ENCODE data around the gene ATP1A1. TPM values are rescaled to one million over a fixed set of nuclear protein-coding genes. Genes with fewer than 3 reads are reported as not detected.

The ATP1A1 gene
- total and polyA plus RNA-seq, 4 donors: 68.6 to 128 (median 82.6) TPM

DNA sequence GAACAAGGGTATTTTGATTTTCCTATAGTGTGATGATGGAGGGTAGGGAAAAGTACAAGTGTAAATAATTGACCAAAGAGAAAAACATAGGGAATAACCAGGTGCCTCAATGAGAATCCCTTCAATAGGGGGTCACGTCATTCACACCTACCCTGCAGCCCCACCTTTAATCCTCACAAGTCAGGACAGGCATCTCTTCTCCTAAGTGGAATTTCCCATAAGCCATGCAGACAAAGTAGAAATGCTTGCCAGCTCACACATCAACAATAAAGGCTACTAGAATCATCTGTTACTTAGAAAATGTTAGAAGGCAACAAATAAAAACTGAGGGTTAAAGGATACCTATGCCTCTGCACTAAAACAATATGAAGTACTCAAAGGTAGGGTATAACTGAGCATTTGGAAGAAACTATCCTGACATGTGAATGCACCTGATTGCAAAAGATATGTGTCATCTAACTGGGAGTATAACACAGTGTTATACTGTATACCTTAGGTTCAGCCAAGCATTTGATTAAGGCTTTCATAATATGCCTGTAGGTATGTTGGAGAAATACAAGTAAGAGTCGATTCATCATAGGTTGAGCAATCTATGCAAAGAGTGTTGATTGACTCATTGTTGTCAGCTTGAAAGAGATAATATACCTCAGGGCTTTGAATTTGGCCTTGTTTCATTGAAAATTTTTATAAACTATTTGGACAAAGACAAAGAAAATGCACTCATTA, 32.4 kb upstream of the ATP1A1 start:
- H3K36me3 ChIP-seq (ENCODE audit: control insufficient read depth in 4 of 4, insufficient read depth in 3 of 4, low read depth in 1 of 4, low read length in 3 of 4): no peaks in the 10 kb centered on the region

DNA sequence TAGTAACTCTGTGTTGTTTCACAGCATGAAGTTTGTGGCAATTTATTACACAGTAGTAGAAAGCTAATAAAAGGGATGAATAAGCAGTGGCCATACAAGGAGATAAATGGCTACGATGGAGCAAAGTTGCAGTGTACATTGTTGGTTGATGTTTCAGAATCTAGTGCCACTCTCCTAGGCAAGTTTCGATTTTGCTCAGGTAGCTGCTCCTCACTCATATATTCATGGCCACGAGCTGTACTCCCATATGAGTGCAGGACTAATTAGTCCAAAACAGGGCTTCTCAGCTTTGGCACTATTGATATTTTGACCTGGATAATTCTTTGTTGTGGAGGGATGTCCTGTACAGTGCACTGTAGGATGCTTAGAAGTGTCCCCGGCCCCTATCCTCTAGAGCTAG, 30.0 kb upstream of the ATP1A1 start:
- 88% methylated on average over 4 of the region's 4 CpGs for WGBS
- no peak overlapping the region for H3K4me3 ChIP-seq (ENCODE audit: low read depth in 1 of 3, low read length in 3 of 3)

More for the DNA sequence above, 32.4 kb upstream of the ATP1A1 start:
- no peak overlapping the region for H3K9ac ChIP-seq (ENCODE audit: low read depth in 1 of 2, low read length in 2 of 2)
- H3K27me3 ChIP-seq (ENCODE audit: control insufficient read depth in 4 of 4, insufficient read depth in 4 of 4, low read length in 3 of 4): no peaks in the 10 kb centered on the region
- no peaks in the 10 kb centered on the region for H3K9me3 ChIP-seq (ENCODE audit: control insufficient read depth in 4 of 4, low read length in 3 of 4)
- H3K4me1 ChIP-seq (ENCODE audit: control insufficient read depth in 4 of 4, insufficient read depth in 4 of 4, low read length in 3 of 4): peaks cover 4 to 21% (median 16%) of the 10 kb centered on the region in 4 donors
- TF ChIP-seq HNF4G (IDR thresholded peaks at IDR 0.05): no peak
- TF ChIP-seq RAD21 (IDR thresholded peaks at IDR 0.05): no peak
- TF ChIP-seq FOXA1 (IDR thresholded peaks at IDR 0.05): no peak
- H3K4me3 ChIP-seq (ENCODE audit: low read depth in 1 of 3, low read length in 3 of 3): no peak overlapping the region
- DNase-seq (ENCODE audit: low spot score): no peak
- no peak overlapping the region for H3K27ac ChIP-seq (ENCODE audit: low read depth in 1 of 2, low read length in 2 of 2)
- 83% methylated on average over 2 of the region's 2 CpGs for WGBS

More for the DNA sequence above, 30.0 kb upstream of the ATP1A1 start:
- TF ChIP-seq, protein P1, sequence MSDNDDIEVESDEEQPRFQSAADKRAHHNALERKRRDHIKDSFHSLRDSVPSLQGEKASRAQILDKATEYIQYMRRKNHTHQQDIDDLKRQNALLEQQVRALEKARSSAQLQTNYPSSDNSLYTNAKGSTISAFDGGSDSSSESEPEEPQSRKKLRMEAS (IDR thresholded peaks at IDR 0.05): no peak
- no peak for TF ChIP-seq FOXA1 (IDR thresholded peaks at IDR 0.05)
- TF ChIP-seq FOXA2 (IDR thresholded peaks at IDR 0.05): no peak
- no peak for TF ChIP-seq HNF4G (IDR thresholded peaks at IDR 0.05)
- no peak for TF ChIP-seq RXRA (IDR thresholded peaks at IDR 0.05)
- TF ChIP-seq, protein P2, sequence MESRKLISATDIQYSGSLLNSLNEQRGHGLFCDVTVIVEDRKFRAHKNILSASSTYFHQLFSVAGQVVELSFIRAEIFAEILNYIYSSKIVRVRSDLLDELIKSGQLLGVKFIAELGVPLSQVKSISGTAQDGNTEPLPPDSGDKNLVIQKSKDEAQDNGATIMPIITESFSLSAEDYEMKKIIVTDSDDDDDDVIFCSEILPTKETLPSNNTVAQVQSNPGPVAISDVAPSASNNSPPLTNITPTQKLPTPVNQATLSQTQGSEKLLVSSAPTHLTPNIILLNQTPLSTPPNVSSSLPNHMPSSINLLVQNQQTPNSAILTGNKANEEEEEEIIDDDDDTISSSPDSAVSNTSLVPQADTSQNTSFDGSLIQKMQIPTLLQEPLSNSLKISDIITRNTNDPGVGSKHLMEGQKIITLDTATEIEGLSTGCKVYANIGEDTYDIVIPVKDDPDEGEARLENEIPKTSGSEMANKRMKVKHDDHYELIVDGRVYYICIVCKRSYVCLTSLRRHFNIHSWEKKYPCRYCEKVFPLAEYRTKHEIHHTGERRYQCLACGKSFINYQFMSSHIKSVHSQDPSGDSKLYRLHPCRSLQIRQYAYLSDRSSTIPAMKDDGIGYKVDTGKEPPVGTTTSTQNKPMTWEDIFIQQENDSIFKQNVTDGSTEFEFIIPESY (IDR thresholded peaks at IDR 0.05): no peak
- TF ChIP-seq JUND (IDR thresholded peaks at IDR 0.05): no peak
- no peak for TF ChIP-seq EGR1 (IDR thresholded peaks at IDR 0.05; ENCODE audit: low read depth in 2 of 2)
- no peak for TF ChIP-seq GABPA (IDR thresholded peaks at IDR 0.05 in 1 of 2, conservative IDR thresholded peaks at IDR 0.05 in 1 of 2)
- no peak for TF ChIP-seq NR2F2 (IDR thresholded peaks at IDR 0.05)
- no peak for TF ChIP-seq RAD21 (IDR thresholded peaks at IDR 0.05)
- no peak for TF ChIP-seq SP1 (IDR thresholded peaks at IDR 0.05)
- no peak for TF ChIP-seq HNF4A (conservative IDR thresholded peaks at IDR 0.05)
- no peak for TF ChIP-seq YY1 (IDR thresholded peaks at IDR 0.05)
- TF ChIP-seq TAF1 (conservative IDR thresholded peaks at IDR 0.05): no peak
- TF ChIP-seq, protein P3, sequence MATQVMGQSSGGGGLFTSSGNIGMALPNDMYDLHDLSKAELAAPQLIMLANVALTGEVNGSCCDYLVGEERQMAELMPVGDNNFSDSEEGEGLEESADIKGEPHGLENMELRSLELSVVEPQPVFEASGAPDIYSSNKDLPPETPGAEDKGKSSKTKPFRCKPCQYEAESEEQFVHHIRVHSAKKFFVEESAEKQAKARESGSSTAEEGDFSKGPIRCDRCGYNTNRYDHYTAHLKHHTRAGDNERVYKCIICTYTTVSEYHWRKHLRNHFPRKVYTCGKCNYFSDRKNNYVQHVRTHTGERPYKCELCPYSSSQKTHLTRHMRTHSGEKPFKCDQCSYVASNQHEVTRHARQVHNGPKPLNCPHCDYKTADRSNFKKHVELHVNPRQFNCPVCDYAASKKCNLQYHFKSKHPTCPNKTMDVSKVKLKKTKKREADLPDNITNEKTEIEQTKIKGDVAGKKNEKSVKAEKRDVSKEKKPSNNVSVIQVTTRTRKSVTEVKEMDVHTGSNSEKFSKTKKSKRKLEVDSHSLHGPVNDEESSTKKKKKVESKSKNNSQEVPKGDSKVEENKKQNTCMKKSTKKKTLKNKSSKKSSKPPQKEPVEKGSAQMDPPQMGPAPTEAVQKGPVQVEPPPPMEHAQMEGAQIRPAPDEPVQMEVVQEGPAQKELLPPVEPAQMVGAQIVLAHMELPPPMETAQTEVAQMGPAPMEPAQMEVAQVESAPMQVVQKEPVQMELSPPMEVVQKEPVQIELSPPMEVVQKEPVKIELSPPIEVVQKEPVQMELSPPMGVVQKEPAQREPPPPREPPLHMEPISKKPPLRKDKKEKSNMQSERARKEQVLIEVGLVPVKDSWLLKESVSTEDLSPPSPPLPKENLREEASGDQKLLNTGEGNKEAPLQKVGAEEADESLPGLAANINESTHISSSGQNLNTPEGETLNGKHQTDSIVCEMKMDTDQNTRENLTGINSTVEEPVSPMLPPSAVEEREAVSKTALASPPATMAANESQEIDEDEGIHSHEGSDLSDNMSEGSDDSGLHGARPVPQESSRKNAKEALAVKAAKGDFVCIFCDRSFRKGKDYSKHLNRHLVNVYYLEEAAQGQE (IDR thresholded peaks at IDR 0.05): no peak
- TF ChIP-seq, protein P4, sequence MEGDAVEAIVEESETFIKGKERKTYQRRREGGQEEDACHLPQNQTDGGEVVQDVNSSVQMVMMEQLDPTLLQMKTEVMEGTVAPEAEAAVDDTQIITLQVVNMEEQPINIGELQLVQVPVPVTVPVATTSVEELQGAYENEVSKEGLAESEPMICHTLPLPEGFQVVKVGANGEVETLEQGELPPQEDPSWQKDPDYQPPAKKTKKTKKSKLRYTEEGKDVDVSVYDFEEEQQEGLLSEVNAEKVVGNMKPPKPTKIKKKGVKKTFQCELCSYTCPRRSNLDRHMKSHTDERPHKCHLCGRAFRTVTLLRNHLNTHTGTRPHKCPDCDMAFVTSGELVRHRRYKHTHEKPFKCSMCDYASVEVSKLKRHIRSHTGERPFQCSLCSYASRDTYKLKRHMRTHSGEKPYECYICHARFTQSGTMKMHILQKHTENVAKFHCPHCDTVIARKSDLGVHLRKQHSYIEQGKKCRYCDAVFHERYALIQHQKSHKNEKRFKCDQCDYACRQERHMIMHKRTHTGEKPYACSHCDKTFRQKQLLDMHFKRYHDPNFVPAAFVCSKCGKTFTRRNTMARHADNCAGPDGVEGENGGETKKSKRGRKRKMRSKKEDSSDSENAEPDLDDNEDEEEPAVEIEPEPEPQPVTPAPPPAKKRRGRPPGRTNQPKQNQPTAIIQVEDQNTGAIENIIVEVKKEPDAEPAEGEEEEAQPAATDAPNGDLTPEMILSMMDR (IDR thresholded peaks at IDR 0.05; ENCODE audit: low read depth, low read length, missing input control): no peak
- H3K9ac ChIP-seq (ENCODE audit: low read depth in 1 of 2, low read length in 2 of 2): no peak overlapping the region
- DNase-seq (ENCODE audit: low spot score): no peak
- no peaks in the 10 kb centered on the region for H3K4me1 ChIP-seq (ENCODE audit: control insufficient read depth in 4 of 4, insufficient read depth in 4 of 4, low read length in 3 of 4)
- no peaks in the 10 kb centered on the region for H3K9me3 ChIP-seq (ENCODE audit: control insufficient read depth in 4 of 4, low read length in 3 of 4)
- H3K36me3 ChIP-seq (ENCODE audit: control insufficient read depth in 4 of 4, insufficient read depth in 3 of 4, low read depth in 1 of 4, low read length in 3 of 4): no peaks in the 10 kb centered on the region
- no peak overlapping the region for H3K27ac ChIP-seq (ENCODE audit: low read depth in 1 of 2, low read length in 2 of 2)
- no peaks in the 10 kb centered on the region for H3K27me3 ChIP-seq (ENCODE audit: control insufficient read depth in 4 of 4, insufficient read depth in 4 of 4, low read length in 3 of 4)
